ENCODE results near the gene AUTS2. TPM values are rescaled to one million over a fixed set of nuclear protein-coding genes. Genes with fewer than 3 reads are reported as not detected.

Gene AUTS2
- total and polyA plus RNA-seq, 4 experiments from 2014 or later, result 3.4 to 35.2 (median 25.5) TPM

GRCh38 chr7:70134029-70134770, 535.9 kb downstream of the AUTS2 start:
- Histone ChIP-seq H3K9me3 (ENCODE audit: control insufficient read depth in 1 of 2, low read length in 2 of 2) (no peaks in the 10 kb centered on the region), H3K4me1 (ENCODE audit: insufficient read depth, low read length) (no peaks in the 10 kb centered on the region), H3K36me3 (ENCODE audit: insufficient read depth, low read length) (no peaks in the 10 kb centered on the region), H3K27ac (ENCODE audit: low read depth, low read length) (no peak overlapping the region), H3K4me3 (ENCODE audit: low read length in 2 of 2) (no peak overlapping the region), H3K27me3 (ENCODE audit: insufficient read depth, low read length) (no peaks in the 10 kb centered on the region)
- DNase-seq, result no peak
- intact Hi-C loops (cut with micrococcal nuclease), result no loop called here
- Mint-ChIP-seq H3K27ac (no peak overlapping the region), H3K9me3 (peaks cover 0 to 5% (median 0%) of the 10 kb centered on the region in 8 donors), H3K4me3 (no peak overlapping the region), H3K4me1 (no peaks in the 10 kb centered on the region), H3K27me3 (peaks cover 0 to 3% of the 10 kb centered on the region in 2 donors), H3K36me3 (no peaks in the 10 kb centered on the region)
- CTCF ChIA-PET (ENCODE audit: partially characterized antibody), result no interaction called here
- POLR2A ChIA-PET (ENCODE audit: partially characterized antibody), result no interaction called here

DNA sequence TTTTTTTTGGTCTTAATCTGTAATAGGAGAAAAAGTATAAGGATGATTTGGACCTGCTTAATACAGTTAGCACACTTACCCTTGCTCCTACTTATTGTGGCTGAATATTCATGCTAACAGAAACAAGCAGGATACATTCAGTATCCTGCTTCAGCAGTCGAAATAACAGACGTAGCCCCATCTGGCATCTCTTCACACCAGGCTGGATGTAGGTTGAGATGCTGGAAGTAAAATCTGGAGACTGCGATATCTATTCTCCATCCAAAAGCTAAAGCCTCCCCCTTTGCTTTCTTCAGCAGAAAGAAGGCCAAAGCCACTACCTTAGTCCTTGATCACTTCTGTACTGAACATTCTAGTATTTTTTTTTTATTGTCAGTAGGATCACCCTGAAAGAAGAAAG, 537.4 kb downstream of the AUTS2 start:
- H3K9me3 ChIP-seq (ENCODE audit: control insufficient read depth in 1 of 2, low read length in 2 of 2), result no peaks in the 10 kb centered on the region

DNA sequence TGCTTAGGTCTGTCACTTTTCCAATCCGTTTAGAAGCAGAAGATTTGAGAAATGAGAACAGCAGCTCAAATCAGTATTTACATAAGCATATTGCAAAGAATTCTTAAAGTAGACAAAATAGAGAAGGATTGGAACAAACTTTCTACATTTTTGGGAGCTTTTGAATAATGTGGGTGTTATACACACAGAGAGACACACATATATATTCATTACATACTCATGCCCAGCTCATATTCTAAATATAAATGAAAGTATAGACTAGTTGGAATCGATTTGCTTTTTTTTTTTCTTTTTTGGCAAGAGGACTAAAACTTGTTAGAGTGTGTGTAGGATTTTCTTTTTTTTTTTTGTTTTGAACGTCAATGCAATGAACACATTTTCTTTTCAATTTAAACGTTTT, 538.9 kb downstream of the AUTS2 start:
- H3K4me3 ChIP-seq (ENCODE audit: low read length in 2 of 2), result no peak overlapping the region
- Mint-ChIP-seq H3K9me3 (peaks cover 0 to 2% (median 0%) of the 10 kb centered on the region in 8 donors), H3K27me3 (peaks cover 0 to 2% of the 10 kb centered on the region in 2 donors), H3K36me3 (no peaks in the 10 kb centered on the region), H3K4me1 (no peaks in the 10 kb centered on the region), H3K4me3 (no peak overlapping the region), H3K27ac (no peak overlapping the region)
- H3K27me3 ChIP-seq (ENCODE audit: insufficient read depth, low read length), result no peaks in the 10 kb centered on the region
- ChIA-PET POLR2A (ENCODE audit: partially characterized antibody) (no interaction called here), CTCF (ENCODE audit: partially characterized antibody) (no interaction called here)
- no peaks in the 10 kb centered on the region for H3K9me3 ChIP-seq (ENCODE audit: control insufficient read depth in 1 of 2, low read length in 2 of 2)
- no peaks in the 10 kb centered on the region for H3K4me1 ChIP-seq (ENCODE audit: insufficient read depth, low read length)
- H3K36me3 ChIP-seq (ENCODE audit: insufficient read depth, low read length), result no peaks in the 10 kb centered on the region
- no peak for DNase-seq
- intact Hi-C loops (cut with micrococcal nuclease), result no loop called here
- no peak overlapping the region for H3K27ac ChIP-seq (ENCODE audit: low read depth, low read length)

More for the DNA sequence above, 537.4 kb downstream of the AUTS2 start:
- intact Hi-C loops (cut with micrococcal nuclease), result no loop called here
- Histone ChIP-seq H3K36me3 (ENCODE audit: insufficient read depth, low read length) (no peaks in the 10 kb centered on the region), H3K4me1 (ENCODE audit: insufficient read depth, low read length) (no peaks in the 10 kb centered on the region), H3K27me3 (ENCODE audit: insufficient read depth, low read length) (no peaks in the 10 kb centered on the region), H3K4me3 (ENCODE audit: low read length in 2 of 2) (no peak overlapping the region), H3K27ac (ENCODE audit: low read depth, low read length) (no peak overlapping the region)
- ChIA-PET POLR2A (ENCODE audit: partially characterized antibody) (no interaction called here), CTCF (ENCODE audit: partially characterized antibody) (no interaction called here)
- no peaks in the 10 kb centered on the region for H3K36me3 Mint-ChIP-seq
- no peak overlapping the region for H3K4me3 Mint-ChIP-seq
- peaks cover 0 to 5% (median 0%) of the 10 kb centered on the region in 8 donors for H3K9me3 Mint-ChIP-seq
- DNase-seq, result no peak
- peaks cover 0 to 2% of the 10 kb centered on the region in 2 donors for H3K27me3 Mint-ChIP-seq
- no peaks in the 10 kb centered on the region for H3K4me1 Mint-ChIP-seq
- no peak overlapping the region for H3K27ac Mint-ChIP-seq

DNA sequence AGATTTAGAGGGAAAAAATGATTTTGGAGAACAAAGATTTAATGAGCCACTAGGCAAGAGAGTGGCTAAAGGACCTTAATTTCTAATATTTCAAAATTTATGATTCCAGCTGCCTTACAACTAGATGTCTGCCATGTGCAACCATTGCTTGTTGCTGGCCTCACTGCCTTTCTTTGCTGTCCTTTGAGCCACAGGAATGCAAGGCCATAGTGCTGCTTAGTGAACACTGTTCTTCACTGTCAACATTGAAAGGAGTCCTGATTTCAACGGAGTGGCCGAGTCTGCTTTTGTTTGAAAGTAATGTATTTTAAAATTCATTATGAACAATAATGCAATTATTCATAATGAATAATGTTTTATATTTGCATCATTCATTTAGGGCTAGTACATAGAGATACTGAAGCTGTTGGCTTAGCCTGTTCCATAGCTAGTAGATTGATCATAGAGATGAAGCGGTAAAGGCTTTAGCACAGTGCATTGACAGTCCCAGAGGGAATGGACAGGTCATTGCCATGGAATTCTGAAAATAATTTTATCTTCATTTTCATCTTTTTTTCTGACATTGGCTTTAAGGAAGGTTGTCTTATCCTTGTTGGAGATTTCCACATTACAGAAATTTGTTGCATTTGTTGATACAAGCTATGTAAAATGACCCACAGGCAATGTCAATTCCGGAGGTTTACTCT, 544.1 kb downstream of the AUTS2 start:
- Mint-ChIP-seq H3K9me3 (peaks cover 0 to 2% (median 0%) of the 10 kb centered on the region in 8 donors), H3K36me3 (no peaks in the 10 kb centered on the region), H3K4me3 (no peak overlapping the region), H3K27ac (no peak overlapping the region), H3K27me3 (no peaks in the 10 kb centered on the region), H3K4me1 (no peaks in the 10 kb centered on the region)
- H3K27me3 ChIP-seq (ENCODE audit: insufficient read depth, low read length), result no peaks in the 10 kb centered on the region
- H3K27ac ChIP-seq (ENCODE audit: low read depth, low read length), result no peak overlapping the region
- POLR2A ChIA-PET (ENCODE audit: partially characterized antibody), result no interaction called here
- no peak overlapping the region for H3K4me3 ChIP-seq (ENCODE audit: low read length in 2 of 2)
- CTCF ChIA-PET (ENCODE audit: partially characterized antibody), result no interaction called here
- no peaks in the 10 kb centered on the region for H3K4me1 ChIP-seq (ENCODE audit: insufficient read depth, low read length)
- no peak for DNase-seq
- no peaks in the 10 kb centered on the region for H3K9me3 ChIP-seq (ENCODE audit: control insufficient read depth in 1 of 2, low read length in 2 of 2)
- no peaks in the 10 kb centered on the region for H3K36me3 ChIP-seq (ENCODE audit: insufficient read depth, low read length)
- intact Hi-C loops (cut with micrococcal nuclease), result no loop called here

DNA sequence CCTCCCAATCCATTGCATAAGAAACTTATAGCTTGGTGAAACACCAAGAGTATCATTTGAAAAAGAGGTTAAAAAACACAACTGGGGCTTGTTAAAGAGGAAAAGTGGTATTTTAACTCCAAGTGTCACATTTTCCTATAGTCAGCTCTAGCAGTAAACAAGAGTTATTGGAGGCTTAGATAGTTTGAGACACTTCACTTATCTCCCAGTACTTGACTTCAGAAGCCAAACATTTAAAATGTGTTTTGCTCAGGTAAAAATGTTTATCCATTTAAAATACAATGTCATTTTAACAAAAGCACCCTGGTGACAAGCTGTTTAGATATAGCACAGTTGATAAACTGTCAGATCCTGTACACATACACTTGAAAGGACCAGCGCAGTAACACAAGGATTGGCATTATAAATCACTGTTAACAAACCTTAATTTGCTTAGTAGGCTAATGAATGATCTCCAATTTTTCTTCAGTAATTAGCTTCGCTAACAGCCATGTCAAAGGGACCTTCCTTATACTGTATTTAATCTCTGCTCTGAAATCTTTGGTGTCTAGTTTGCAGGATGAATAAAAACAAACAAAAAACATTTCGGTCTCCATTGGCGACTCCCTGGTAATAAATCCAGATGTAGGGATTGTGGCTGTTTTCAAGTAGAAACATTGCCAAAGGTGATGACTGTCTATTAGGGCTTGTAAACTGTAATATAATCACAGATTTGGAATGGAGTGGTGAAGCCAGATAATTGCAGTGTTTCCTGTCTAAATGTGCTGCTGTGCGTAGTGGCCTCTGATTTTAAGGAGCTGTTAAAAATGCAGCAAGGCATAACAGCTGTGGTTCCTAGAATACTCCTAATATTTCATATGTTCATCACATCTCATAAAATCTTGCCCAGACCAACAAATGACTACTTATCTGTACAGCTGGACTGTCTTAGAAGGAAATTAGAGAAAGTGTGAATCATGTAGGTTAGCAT, 545.1 kb downstream of the AUTS2 start:
- no peaks in the 10 kb centered on the region for H3K36me3 Mint-ChIP-seq
- Histone ChIP-seq H3K27me3 (ENCODE audit: insufficient read depth, low read length) (no peaks in the 10 kb centered on the region), H3K4me3 (ENCODE audit: low read length in 2 of 2) (no peak overlapping the region), H3K4me1 (ENCODE audit: insufficient read depth, low read length) (no peaks in the 10 kb centered on the region), H3K27ac (ENCODE audit: low read depth, low read length) (no peak overlapping the region), H3K9me3 (ENCODE audit: control insufficient read depth in 1 of 2, low read length in 2 of 2) (no peaks in the 10 kb centered on the region), H3K36me3 (ENCODE audit: insufficient read depth, low read length) (no peaks in the 10 kb centered on the region)
- no peaks in the 10 kb centered on the region for H3K4me1 Mint-ChIP-seq
- peaks cover 0 to 2% (median 0%) of the 10 kb centered on the region in 8 donors for H3K9me3 Mint-ChIP-seq
- ChIA-PET POLR2A (ENCODE audit: partially characterized antibody) (no interaction called here), CTCF (ENCODE audit: partially characterized antibody) (no interaction called here)
- intact Hi-C loops (cut with micrococcal nuclease), result no loop called here
- DNase-seq, result no peak
- H3K4me3 Mint-ChIP-seq, result no peak overlapping the region
- H3K27me3 Mint-ChIP-seq, result no peaks in the 10 kb centered on the region
- H3K27ac Mint-ChIP-seq, result no peak overlapping the region

- H3K36me3 ChIP-seq (ENCODE audit: insufficient read depth, low read length), result no peaks in the 10 kb centered on the region
- H3K27ac Mint-ChIP-seq, result no peak overlapping the region
- no peak overlapping the region for H3K27ac ChIP-seq (ENCODE audit: low read depth, low read length)
- CTCF ChIA-PET (ENCODE audit: partially characterized antibody), result no interaction called here
- H3K36me3 Mint-ChIP-seq, result no peaks in the 10 kb centered on the region
- DNase-seq, result no peak
- H3K4me1 ChIP-seq (ENCODE audit: insufficient read depth, low read length), result no peaks in the 10 kb centered on the region
- peaks cover 0 to 1% of the 10 kb centered on the region in 2 donors for H3K27me3 Mint-ChIP-seq
- no peak overlapping the region for H3K4me3 Mint-ChIP-seq
- H3K9me3 ChIP-seq (ENCODE audit: control insufficient read depth in 1 of 2, low read length in 2 of 2), result no peaks in the 10 kb centered on the region
- peaks cover 0 to 24% (median 11%) of the 10 kb centered on the region in 8 donors for H3K9me3 Mint-ChIP-seq
- H3K4me1 Mint-ChIP-seq, result no peaks in the 10 kb centered on the region
- H3K27me3 ChIP-seq (ENCODE audit: insufficient read depth, low read length), result no peaks in the 10 kb centered on the region
- intact Hi-C loops (cut with micrococcal nuclease), result no loop called here
- POLR2A ChIA-PET (ENCODE audit: partially characterized antibody), result no interaction called here
- H3K4me3 ChIP-seq (ENCODE audit: low read length in 2 of 2), result no peak overlapping the region
These were observed 550.7 kb downstream of the AUTS2 start for GRCh38 chr7:70148997-70149396.

GRCh38 chr7:70152313-70152712, 554.0 kb downstream of the AUTS2 start:
- Mint-ChIP-seq H3K4me3 (no peak overlapping the region), H3K27ac (no peak overlapping the region), H3K36me3 (no peaks in the 10 kb centered on the region), H3K4me1 (no peaks in the 10 kb centered on the region), H3K27me3 (peaks cover 0 to 1% of the 10 kb centered on the region in 2 donors), H3K9me3 (peaks cover 0 to 24% (median 11%) of the 10 kb centered on the region in 8 donors)
- CTCF ChIA-PET (ENCODE audit: partially characterized antibody), result no interaction called here
- no peaks in the 10 kb centered on the region for H3K4me1 ChIP-seq (ENCODE audit: insufficient read depth, low read length)
- no peak overlapping the region for H3K4me3 ChIP-seq (ENCODE audit: low read length in 2 of 2)
- H3K36me3 ChIP-seq (ENCODE audit: insufficient read depth, low read length), result no peaks in the 10 kb centered on the region
- POLR2A ChIA-PET (ENCODE audit: partially characterized antibody), result no interaction called here
- DNase-seq, result no peak
- H3K27ac ChIP-seq (ENCODE audit: low read depth, low read length), result no peak overlapping the region
- H3K9me3 ChIP-seq (ENCODE audit: control insufficient read depth in 1 of 2, low read length in 2 of 2), result no peaks in the 10 kb centered on the region
- intact Hi-C loops (cut with micrococcal nuclease), result no loop called here
- no peaks in the 10 kb centered on the region for H3K27me3 ChIP-seq (ENCODE audit: insufficient read depth, low read length)

All from CD4-positive, alpha-beta memory T cell (primary cell).